ENCODE measurements around the gene PPM1E. TPM values are rescaled to one million over a fixed set of nuclear protein-coding genes. Genes with fewer than 3 reads are reported as not detected.

PPM1E gene
- total RNA-seq, 3 donors from 2014 or later = 0.47 to 0.48 TPM; not detected in 1

DNA sequence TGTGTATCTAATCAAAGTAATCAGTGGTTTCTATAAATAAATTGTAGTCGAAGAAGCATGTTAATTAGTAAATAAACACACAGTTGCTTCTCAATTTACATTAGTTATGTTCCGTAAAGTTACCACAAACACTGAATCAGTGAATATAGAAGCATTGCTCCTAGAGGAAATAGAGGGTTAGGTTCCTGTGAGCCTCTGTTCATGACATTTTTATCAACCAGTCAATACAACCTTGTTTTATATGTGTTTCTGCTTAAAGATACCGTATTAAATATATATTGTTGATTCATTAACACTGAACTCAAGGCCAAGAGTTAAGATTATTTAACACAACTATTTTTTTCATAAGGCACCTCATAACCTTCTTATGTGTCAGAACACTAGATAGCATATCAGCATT, 134.3 kb downstream of the PPM1E start:
- H3K36me3 ChIP-seq (ENCODE audit: low read depth) = no peaks in the 10 kb centered on the region
- no peak for TF ChIP-seq CTCF (IDR thresholded peaks at IDR 0.05)
- H3K4me3 ChIP-seq = no peak overlapping the region
- H3K9me3 ChIP-seq = no peaks in the 10 kb centered on the region
- ATAC-seq = no peak
- no peak for DNase-seq
- intact Hi-C loops (cut with DNase I, micrococcal nuclease) = no loop called here
- no peaks in the 10 kb centered on the region for H3K4me1 ChIP-seq (ENCODE audit: low read depth)

DNA sequence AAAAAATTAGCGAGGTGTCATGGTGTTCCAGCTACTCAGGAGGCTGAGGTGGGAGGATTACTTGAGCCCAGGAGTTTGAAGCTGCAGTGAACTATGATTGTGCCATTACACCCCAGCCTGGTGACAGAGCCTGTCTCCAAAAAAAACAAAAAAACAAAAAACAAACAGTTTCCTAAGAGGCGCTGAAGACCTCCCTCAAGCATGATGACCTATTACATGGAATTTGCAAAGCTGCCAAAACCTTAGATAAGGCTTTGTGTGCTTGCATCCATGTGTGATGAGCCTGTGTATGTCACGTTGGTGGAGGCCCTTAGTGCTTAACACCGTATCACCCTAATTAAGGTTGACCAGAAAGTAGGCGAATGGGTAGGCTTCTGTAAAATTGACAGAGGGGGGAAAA, 143.5 kb downstream of the PPM1E start:
- Histone ChIP-seq H3K36me3 (ENCODE audit: low read depth) (no peaks in the 10 kb centered on the region), H3K9me3 (no peaks in the 10 kb centered on the region), H3K4me1 (ENCODE audit: low read depth) (no peaks in the 10 kb centered on the region), H3K4me3 (no peak overlapping the region)
- intact Hi-C loops (cut with DNase I, micrococcal nuclease) = no loop called here
- no peak for TF ChIP-seq CTCF (IDR thresholded peaks at IDR 0.05)
- ATAC-seq = no peak
- no peak for DNase-seq

- intact Hi-C loops (cut with DNase I, micrococcal nuclease) = no loop called here
- H3K36me3 ChIP-seq (ENCODE audit: low read depth) = no peaks in the 10 kb centered on the region
- TF ChIP-seq CTCF (IDR thresholded peaks at IDR 0.05) = no peak
- H3K4me3 ChIP-seq = no peak overlapping the region
- DNase-seq (no peak), ATAC-seq (no peak)
- H3K4me1 ChIP-seq (ENCODE audit: low read depth) = no peaks in the 10 kb centered on the region
- H3K9me3 ChIP-seq = no peaks in the 10 kb centered on the region
Measured at GRCh38 chr17:58902322-58902721, 146.7 kb downstream of the PPM1E start.

- intact Hi-C loops (cut with DNase I, micrococcal nuclease) = no loop called here
- ATAC-seq = no peak
- H3K36me3 ChIP-seq (ENCODE audit: low read depth) = no peaks in the 10 kb centered on the region
- H3K9me3 ChIP-seq = peaks cover 11% of the 10 kb centered on the region
- H3K4me3 ChIP-seq = no peak overlapping the region
- no peak for TF ChIP-seq CTCF (IDR thresholded peaks at IDR 0.05)
- no peaks in the 10 kb centered on the region for H3K4me1 ChIP-seq (ENCODE audit: low read depth)
- no peak for DNase-seq
Measured at GRCh38 chr17:58911741-58912343, 156.2 kb downstream of the PPM1E start.

GRCh38 chr17:58913552-58913951, 157.9 kb downstream of the PPM1E start:
- intact Hi-C loops (cut with DNase I, micrococcal nuclease) = no loop called here
- Histone ChIP-seq H3K36me3 (ENCODE audit: low read depth) (no peaks in the 10 kb centered on the region), H3K9me3 (peaks cover 11% of the 10 kb centered on the region), H3K4me3 (no peak overlapping the region), H3K4me1 (ENCODE audit: low read depth) (no peaks in the 10 kb centered on the region)
- TF ChIP-seq CTCF (IDR thresholded peaks at IDR 0.05) = no peak
- DNase-seq (no peak), ATAC-seq (no peak)
